Measurements from ENCODE around the gene PCNX2.

Gene PCNX2

DNA sequence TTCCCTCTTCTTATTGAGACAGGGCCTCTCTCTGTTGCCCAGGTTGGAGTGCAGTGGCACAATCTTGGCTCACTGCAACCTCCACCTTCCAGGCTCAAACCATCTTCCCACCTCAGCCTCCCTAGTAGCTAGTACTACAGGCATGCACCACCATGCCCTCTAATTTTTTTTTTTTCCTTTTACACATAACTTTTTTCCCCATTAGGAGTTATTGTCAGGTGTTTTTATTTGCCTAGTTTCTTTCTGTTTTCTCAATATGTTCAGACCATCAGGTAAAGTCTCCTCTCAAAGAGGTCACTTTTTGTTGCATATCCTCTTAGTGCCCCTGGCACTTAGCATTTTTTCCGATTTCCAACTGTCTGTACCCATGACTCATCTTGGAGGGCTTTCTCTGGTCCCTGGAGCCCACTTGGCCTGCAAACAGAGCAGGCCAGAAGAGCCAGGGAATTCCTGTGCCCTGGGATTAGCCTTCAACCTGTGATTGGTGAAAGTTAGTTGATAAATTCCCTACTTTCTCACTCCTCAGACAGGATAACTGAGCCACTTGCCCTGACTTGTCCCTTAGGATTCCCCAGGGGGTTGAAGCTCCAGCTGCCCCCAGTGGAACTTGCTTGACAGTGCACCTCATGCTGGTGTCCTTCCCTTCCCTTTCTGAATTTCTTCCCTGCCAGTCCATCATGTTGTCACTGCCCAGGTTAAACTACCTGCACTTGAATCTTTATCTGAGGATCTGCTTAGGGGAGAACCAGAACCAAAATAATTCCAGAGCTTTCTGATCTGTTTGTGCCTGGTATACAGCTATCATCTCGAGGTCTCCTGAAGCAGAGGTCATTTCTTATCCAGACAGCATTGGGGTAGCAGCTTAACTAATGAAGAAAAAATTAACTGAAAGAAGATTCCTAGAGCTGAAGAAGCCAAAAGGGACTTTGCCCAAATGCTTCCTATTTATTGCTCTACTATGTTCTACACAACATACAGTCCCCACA is 342.7 kb downstream of the PCNX2 start (continued):
- TF ChIP-seq, protein P1, sequence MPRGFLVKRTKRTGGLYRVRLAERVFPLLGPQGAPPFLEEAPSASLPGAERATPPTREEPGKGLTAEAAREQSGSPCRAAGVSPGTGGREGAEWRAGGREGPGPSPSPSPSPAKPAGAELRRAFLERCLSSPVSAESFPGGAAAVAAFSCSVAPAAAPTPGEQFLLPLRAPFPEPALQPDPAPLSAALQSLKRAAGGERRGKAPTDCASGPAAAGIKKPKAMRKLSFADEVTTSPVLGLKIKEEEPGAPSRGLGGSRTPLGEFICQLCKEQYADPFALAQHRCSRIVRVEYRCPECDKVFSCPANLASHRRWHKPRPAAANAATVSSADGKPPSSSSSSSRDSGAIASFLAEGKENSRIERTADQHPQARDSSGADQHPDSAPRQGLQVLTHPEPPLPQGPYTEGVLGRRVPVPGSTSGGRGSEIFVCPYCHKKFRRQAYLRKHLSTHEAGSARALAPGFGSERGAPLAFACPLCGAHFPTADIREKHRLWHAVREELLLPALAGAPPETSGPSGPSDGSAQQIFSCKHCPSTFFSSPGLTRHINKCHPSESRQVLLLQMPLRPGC (tag by site-specific recombination; IDR thresholded peaks at IDR 0.05) = peak; percentile 86
- TF ChIP-seq, protein P2, sequence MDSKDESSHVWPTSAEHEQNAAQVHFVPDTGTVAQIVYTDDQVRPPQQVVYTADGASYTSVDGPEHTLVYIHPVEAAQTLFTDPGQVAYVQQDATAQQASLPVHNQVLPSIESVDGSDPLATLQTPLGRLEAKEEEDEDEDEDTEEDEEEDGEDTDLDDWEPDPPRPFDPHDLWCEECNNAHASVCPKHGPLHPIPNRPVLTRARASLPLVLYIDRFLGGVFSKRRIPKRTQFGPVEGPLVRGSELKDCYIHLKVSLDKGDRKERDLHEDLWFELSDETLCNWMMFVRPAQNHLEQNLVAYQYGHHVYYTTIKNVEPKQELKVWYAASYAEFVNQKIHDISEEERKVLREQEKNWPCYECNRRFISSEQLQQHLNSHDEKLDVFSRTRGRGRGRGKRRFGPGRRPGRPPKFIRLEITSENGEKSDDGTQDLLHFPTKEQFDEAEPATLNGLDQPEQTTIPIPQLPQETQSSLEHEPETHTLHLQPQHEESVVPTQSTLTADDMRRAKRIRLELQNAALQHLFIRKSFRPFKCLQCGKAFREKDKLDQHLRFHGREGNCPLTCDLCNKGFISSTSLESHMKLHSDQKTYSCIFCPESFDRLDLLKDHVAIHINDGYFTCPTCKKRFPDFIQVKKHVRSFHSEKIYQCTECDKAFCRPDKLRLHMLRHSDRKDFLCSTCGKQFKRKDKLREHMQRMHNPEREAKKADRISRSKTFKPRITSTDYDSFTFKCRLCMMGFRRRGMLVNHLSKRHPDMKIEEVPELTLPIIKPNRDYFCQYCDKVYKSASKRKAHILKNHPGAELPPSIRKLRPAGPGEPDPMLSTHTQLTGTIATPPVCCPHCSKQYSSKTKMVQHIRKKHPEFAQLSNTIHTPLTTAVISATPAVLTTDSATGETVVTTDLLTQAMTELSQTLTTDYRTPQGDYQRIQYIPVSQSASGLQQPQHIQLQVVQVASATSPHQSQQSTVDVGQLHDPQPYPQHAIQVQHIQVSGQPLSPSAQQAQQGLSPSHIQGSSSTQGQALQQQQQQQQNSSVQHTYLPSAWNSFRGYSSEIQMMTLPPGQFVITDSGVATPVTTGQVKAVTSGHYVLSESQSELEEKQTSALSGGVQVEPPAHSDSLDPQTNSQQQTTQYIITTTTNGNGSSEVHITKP (tag by site-specific recombination; IDR thresholded peaks at IDR 0.05) = peak; percentile 75
- TF ChIP-seq ZNF37A (tag by site-specific recombination; IDR thresholded peaks at IDR 0.05) (no peak), ZFP37 (tag by site-specific recombination; IDR thresholded peaks at IDR 0.05) (no peak), ZIC2 (tag by site-specific recombination; IDR thresholded peaks at IDR 0.05) (peak; percentile 59; the same call in 1 of the 2 replicates), ZNF544 (tag by site-specific recombination; IDR thresholded peaks at IDR 0.05) (no peak), FEZF1 (tag by site-specific recombination; IDR thresholded peaks at IDR 0.05) (no peak), KLF1 (tag by site-specific recombination; IDR thresholded peaks at IDR 0.05) (no peak), ZNF571 (tag by site-specific recombination; IDR thresholded peaks at IDR 0.05) (no peak), KLF7 (tag by site-specific recombination; IDR thresholded peaks at IDR 0.05; ENCODE audit: borderline replicate concordance) (no peak), SP2 (tag by site-specific recombination; IDR thresholded peaks at IDR 0.05) (peak; percentile 20; the same call in 1 of the 2 replicates), WT1 (tag by site-specific recombination; IDR thresholded peaks at IDR 0.05) (no peak), ZBTB8A (tag by site-specific recombination; IDR thresholded peaks at IDR 0.05) (peak; percentile 65), ZBTB1 (tag by site-specific recombination; IDR thresholded peaks at IDR 0.05) (no peak), ZNF350 (tag by site-specific recombination; IDR thresholded peaks at IDR 0.05) (no peak), YY2 (tag by site-specific recombination; IDR thresholded peaks at IDR 0.05) (no peak), SP3 (tag by site-specific recombination; IDR thresholded peaks at IDR 0.05) (no peak), ZNF324 (tag by site-specific recombination; IDR thresholded peaks at IDR 0.05) (peak; percentile 51; the same call in 1 of the 2 replicates), MZF1 (tag by site-specific recombination; IDR thresholded peaks at IDR 0.05; ENCODE audit: borderline replicate concordance) (peak; percentile 86), HOXC10 (CRISPR knock-in tag; IDR thresholded peaks at IDR 0.05) (no peak), ZSCAN23 (tag by site-specific recombination; IDR thresholded peaks at IDR 0.05) (no peak), IKZF3 (tag by site-specific recombination; IDR thresholded peaks at IDR 0.05) (peak; percentile 90), ZNF335 (tag by site-specific recombination; conservative IDR thresholded peaks at IDR 0.05) (no peak; the same call in 1 of the 2 replicates), ZFP69B (tag by site-specific recombination; IDR thresholded peaks at IDR 0.05) (no peak), ZNF530 (tag by site-specific recombination; IDR thresholded peaks at IDR 0.05; ENCODE audit: low read depth) (no peak), ZNF211 (tag by site-specific recombination; IDR thresholded peaks at IDR 0.05; ENCODE audit: low read depth) (no peak)
- TF ChIP-seq, protein P3, sequence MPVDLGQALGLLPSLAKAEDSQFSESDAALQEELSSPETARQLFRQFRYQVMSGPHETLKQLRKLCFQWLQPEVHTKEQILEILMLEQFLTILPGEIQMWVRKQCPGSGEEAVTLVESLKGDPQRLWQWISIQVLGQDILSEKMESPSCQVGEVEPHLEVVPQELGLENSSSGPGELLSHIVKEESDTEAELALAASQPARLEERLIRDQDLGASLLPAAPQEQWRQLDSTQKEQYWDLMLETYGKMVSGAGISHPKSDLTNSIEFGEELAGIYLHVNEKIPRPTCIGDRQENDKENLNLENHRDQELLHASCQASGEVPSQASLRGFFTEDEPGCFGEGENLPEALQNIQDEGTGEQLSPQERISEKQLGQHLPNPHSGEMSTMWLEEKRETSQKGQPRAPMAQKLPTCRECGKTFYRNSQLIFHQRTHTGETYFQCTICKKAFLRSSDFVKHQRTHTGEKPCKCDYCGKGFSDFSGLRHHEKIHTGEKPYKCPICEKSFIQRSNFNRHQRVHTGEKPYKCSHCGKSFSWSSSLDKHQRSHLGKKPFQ (tag by site-specific recombination; IDR thresholded peaks at IDR 0.05) = no peak
- TF ChIP-seq, protein P4, sequence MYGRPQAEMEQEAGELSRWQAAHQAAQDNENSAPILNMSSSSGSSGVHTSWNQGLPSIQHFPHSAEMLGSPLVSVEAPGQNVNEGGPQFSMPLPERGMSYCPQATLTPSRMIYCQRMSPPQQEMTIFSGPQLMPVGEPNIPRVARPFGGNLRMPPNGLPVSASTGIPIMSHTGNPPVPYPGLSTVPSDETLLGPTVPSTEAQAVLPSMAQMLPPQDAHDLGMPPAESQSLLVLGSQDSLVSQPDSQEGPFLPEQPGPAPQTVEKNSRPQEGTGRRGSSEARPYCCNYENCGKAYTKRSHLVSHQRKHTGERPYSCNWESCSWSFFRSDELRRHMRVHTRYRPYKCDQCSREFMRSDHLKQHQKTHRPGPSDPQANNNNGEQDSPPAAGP (tag by site-specific recombination; IDR thresholded peaks at IDR 0.05) = no peak
- TF ChIP-seq, protein P5, sequence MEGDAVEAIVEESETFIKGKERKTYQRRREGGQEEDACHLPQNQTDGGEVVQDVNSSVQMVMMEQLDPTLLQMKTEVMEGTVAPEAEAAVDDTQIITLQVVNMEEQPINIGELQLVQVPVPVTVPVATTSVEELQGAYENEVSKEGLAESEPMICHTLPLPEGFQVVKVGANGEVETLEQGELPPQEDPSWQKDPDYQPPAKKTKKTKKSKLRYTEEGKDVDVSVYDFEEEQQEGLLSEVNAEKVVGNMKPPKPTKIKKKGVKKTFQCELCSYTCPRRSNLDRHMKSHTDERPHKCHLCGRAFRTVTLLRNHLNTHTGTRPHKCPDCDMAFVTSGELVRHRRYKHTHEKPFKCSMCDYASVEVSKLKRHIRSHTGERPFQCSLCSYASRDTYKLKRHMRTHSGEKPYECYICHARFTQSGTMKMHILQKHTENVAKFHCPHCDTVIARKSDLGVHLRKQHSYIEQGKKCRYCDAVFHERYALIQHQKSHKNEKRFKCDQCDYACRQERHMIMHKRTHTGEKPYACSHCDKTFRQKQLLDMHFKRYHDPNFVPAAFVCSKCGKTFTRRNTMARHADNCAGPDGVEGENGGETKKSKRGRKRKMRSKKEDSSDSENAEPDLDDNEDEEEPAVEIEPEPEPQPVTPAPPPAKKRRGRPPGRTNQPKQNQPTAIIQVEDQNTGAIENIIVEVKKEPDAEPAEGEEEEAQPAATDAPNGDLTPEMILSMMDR (tag by site-specific recombination; IDR thresholded peaks at IDR 0.05) = peak; percentile 81
